ENCODE data around the gene ENTPD1. TPM values are rescaled to one million over a fixed set of nuclear protein-coding genes. Genes with fewer than 3 reads are reported as not detected.
"Not testable (repeated sequence)": the region's sequence is repeated elsewhere in the genome, so short reads cannot be mapped to it uniquely, and the experiment has no call there.

Gene ENTPD1
- total RNA-seq, 2 donors from 2014 or later = 62.5 to 92.9 TPM

GRCh38 chr10:95881316-95881715 is 125.4 kb downstream of the ENTPD1 start:
- intact Hi-C loops (cut with DNase I) = no loop called here
- DNase-seq (ENCODE audit: low spot score) = no peak

- intact Hi-C loops (cut with DNase I) = no loop called here
- DNase-seq (ENCODE audit: low spot score) = no peak
These were observed 133.9 kb downstream of the ENTPD1 start for GRCh38 chr10:95889830-95890229.

DNA sequence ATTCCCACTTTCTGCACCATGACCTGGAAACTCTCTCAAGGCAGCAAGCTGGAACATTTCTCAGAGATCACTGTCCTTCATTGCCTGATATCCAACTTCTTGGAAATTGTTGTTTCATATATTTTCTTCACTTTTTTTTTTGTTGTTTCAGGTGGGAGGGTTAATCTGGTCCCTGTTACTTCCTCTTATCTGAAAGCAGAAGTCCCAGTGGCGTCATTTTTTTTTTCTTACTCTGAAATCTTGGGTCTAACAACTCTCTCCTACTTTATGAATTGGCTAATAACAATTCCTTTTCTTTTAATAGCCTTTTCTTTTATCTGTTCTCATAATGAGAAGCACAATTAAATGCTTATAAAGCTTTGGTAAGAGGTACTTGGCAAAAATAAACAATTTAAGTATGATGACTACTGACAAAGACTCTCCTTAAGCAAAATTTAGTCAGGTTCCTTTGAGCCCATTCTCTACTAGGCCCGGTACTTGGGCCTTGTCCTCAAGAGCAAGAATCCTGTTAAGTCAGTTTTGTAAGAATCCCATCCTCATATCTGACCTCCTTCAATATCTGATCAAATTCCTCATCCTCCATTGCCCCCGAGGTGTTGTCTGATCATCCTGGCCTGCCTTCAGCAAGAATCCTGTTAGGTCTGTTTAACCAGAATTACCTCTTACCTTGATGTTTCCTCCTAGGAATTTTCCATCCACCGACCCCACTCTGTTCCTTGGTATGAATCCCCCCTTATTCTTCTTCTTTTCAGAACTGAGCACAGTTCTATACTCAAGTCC is 140.3 kb downstream of the ENTPD1 start:
- DNase-seq (ENCODE audit: low spot score) = no peak
- intact Hi-C loops (cut with DNase I) = no loop called here

GRCh38 chr10:95905897-95906580 is 150.1 kb downstream of the ENTPD1 start:
- intact Hi-C loops (cut with DNase I); DNase-seq (ENCODE audit: low spot score): not testable (repeated sequence)

- peak; percentile 78 for DNase-seq (ENCODE audit: low spot score)
- intact Hi-C loops (cut with DNase I) = no loop called here
These were observed 150.9 kb downstream of the ENTPD1 start for GRCh38 chr10:95906677-95907455.

DNA sequence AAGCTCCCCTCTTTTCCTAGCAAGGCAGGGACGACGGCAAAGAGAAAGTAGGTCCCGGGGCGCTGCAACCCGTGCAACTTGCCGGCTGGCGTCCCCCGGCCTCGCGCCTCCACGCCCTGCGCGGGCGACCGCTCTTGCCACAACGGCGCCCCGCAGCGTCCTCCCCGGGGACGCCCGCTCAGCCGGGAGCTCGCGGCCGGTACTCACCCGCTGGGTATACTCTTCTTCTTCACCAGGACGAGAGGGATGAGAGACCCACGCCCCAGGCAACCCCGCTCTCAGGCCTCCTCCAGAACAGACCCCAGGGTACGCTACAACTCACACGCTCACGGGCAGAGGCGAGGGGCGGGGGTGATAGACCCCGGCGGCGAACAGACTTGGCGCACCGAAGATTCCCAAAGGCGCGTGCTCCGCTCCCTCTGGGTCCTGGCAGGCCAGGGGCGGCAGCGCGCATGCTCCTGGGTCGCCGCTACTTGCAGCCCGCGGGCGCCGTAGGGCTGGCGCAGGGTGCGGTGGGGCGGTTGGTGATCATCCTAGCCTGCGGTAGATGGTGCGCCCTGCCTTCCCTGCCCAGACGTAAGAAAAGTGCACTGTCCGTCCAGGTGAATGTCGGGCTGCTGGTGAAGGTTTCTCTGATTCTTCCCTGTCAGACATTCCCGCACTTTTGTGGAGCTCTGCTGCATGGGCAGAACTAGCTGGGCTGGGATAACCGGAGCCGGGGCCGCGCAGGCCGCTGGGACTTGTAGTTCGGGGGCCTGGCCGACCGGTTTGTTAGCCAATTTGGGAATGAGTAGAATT is 151.7 kb downstream of the ENTPD1 start, which contains the start of gene CC2D2B:
Gene CC2D2B (plus strand): TSS at position 520 of the 798 bp plus-strand sequence. CDS start 3,349 bp downstream, outside the sequence.
- peak; percentile 94 for DNase-seq (ENCODE audit: low spot score)
- intact Hi-C loops (cut with DNase I) = no loop called here

DNA sequence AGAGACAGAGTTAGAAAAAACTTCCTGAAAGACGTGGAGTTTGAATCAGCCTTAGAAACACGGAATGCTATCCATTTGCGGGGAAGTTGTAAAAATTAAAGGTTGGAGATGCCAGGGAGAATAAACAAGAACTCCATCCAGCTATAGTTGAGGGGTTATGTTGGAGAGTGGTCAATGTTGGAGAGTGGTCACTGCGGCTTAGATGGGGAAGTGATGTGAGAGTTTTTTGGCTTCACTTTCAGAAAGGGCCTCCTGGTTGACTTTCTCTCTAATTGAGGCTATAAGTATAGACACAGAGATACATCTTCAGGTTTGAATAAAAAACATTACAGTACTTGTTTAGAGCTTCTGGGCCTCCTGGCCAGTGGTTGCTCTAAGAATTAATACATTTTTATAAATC is 152.5 kb downstream of the ENTPD1 start:
- intact Hi-C loops (cut with DNase I) = no loop called here
- DNase-seq (ENCODE audit: low spot score) = no peak

- no peak for DNase-seq (ENCODE audit: low spot score)
- intact Hi-C loops (cut with DNase I) = no loop called here
These were observed 153.6 kb downstream of the ENTPD1 start for GRCh38 chr10:95909561-95909960.

DNA sequence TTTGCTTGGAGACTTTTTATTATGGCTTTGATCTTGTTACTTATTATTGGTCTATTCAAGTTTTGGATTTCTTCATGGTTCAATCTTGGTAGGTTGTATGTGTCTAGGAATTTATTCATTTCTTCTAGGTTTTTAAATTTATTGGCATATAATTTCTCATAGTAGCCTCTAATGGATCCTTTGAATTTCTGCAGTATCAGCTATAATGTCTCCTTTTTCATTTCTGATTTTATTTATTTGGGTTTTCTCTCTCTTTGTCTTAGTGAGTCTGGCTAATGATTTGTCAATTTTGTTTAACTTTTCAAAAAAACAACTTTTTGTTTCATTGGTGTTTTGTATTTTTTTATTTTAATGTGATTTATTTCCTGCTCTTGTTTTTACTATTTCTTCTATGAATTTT is 160.1 kb downstream of the ENTPD1 start:
- DNase-seq (ENCODE audit: low spot score) = not testable (repeated sequence)

More for the DNA sequence above, 160.1 kb downstream of the ENTPD1 start:
- intact Hi-C loops (cut with DNase I) = not testable (repeated sequence)

Other genes with a start within 250 kb of the ENTPD1 start
- 1,000 to 10,000 TPM; 1,013 to 1,390 TPM for gene SORBS1, start 194.8 kb upstream of the ENTPD1 start, total RNA-seq
- gene ALDH18A1, start 99.5 kb upstream of the ENTPD1 start, total RNA-seq = 10 to 100 TPM; 36.6 to 43.9 TPM
- gene TCTN3, start 62.2 kb upstream of the ENTPD1 start, total RNA-seq = 10 to 100 TPM; 25.4 to 26.9 TPM
- gene CC2D2B, start 151.8 kb downstream of the ENTPD1 start, total RNA-seq = 1 to 10 TPM; 4.6 to 5.8 TPM